Raji (cell line): Measurements from ENCODE around the gene WASHC4.

Source experiments
- POLR2A ChIP-seq: IDR thresholded peaks from 2 replicates; pipeline ENCODE4 v1.6.1; 2011; ENCODE audit warnings: low read depth, low read length, control low read depth; ENCODE audit not compliant: insufficient read depth

WASHC4 gene

GRCh38 chr12:105083551-105084105 lies 23.9 kb upstream of the WASHC4 start:
- TF ChIP-seq POLR2A, result no peak

- TF ChIP-seq POLR2A, result no peak
Measured at GRCh38 chr12:105084251-105085250, 23.0 kb upstream of the WASHC4 start, which contains the start of gene ALDH1L2. Gene ALDH1L2, minus strand, starts transcription at chr12:105084458. Its CDS starts 22 bp downstream, at chr12:105084436.

GRCh38 chr12:105085501-105085900 lies 22.0 kb upstream of the WASHC4 start:
- TF ChIP-seq POLR2A, result no peak

GRCh38 chr12:105089817-105090216 lies 17.7 kb upstream of the WASHC4 start:
- TF ChIP-seq POLR2A, result no peak

GRCh38 chr12:105090361-105090760 lies 17.2 kb upstream of the WASHC4 start:
- TF ChIP-seq POLR2A, result no peak

- TF ChIP-seq POLR2A, result no peak
Measured at GRCh38 chr12:105091476-105092206, 15.9 kb upstream of the WASHC4 start.

GRCh38 chr12:105092336-105092735 lies 15.2 kb upstream of the WASHC4 start:
- no peak for TF ChIP-seq POLR2A

GRCh38 chr12:105099356-105099755 lies 8.2 kb upstream of the WASHC4 start:
- no peak for TF ChIP-seq POLR2A

GRCh38 chr12:105100207-105100985 lies 7.1 kb upstream of the WASHC4 start:
- no peak for TF ChIP-seq POLR2A

- TF ChIP-seq POLR2A, result no peak
Measured at GRCh38 chr12:105100998-105101397, 6.5 kb upstream of the WASHC4 start.

GRCh38 chr12:105102673-105103072 lies 4.9 kb upstream of the WASHC4 start:
- TF ChIP-seq POLR2A, result no peak

- TF ChIP-seq POLR2A, result no peak
Measured at GRCh38 chr12:105104762-105105161, 2.8 kb upstream of the WASHC4 start.

- TF ChIP-seq POLR2A, result no peak
Measured at GRCh38 chr12:105106621-105107020, 910 bp upstream of the WASHC4 start.

- TF ChIP-seq POLR2A, result no peak
Measured at GRCh38 chr12:105107171-105107493, 399 bp upstream of the WASHC4 start.
